HL-60 (cell line): ENCODE data around the gene GAD2.

Source experiments
- DNase-seq, 2 experiments: peaks; one replicate each; pipeline ENCODE4 v3.0.0-alpha.2; 2010 to 2020; ENCODE audit warnings: low read depth in 1 of 2, low spot score in 1 of 2
- H3K27ac ChIP-seq: fragments of 250-450 bp; sonication (Bioruptor Pico); replicated peaks from 2 replicates; pipeline ENCODE4 v1.5.1; 2020; ENCODE audit warnings: mild to moderate bottlenecking, moderate library complexity
- H3K27me3 ChIP-seq: fragments of 250-450 bp; sonication (Bioruptor Pico); 2 replicates; pipeline ENCODE4 v1.5.1; 2021; ENCODE audit warnings: mild to moderate bottlenecking, moderate library complexity; ENCODE audit not compliant: insufficient read depth, poor library complexity, severe bottlenecking
- H3K4me3 ChIP-seq: replicated peaks from 2 replicates; pipeline ENCODE4 v1.5.1; 2011; ENCODE audit warnings: mild to moderate bottlenecking, control low read depth, low read length; ENCODE audit not compliant: insufficient read depth
- CTCF ChIP-seq: IDR thresholded peaks from one replicate; pipeline ENCODE4 v1.5.1; 2011; ENCODE audit warnings: low read length, control low read depth, inconsistent platforms; ENCODE audit not compliant: insufficient read depth
- GABPA ChIP-seq: IDR thresholded peaks from 2 replicates; pipeline ENCODE4 v1.6.1; 2012; ENCODE audit warnings: low read depth
- POLR2AphosphoS5 ChIP-seq: IDR thresholded peaks from 2 replicates; pipeline ENCODE4 v1.6.1; 2012; ENCODE audit warnings: low read depth
- REST ChIP-seq: IDR thresholded peaks from 2 replicates; pipeline ENCODE4 v1.6.1; 2012; ENCODE audit warnings: low read depth; ENCODE audit not compliant: insufficient replicate concordance
- SPI1 ChIP-seq: IDR thresholded peaks from 2 replicates; pipeline ENCODE4 v1.6.1; 2012; ENCODE audit warnings: low read depth, mild to moderate bottlenecking, borderline replicate concordance

GAD2 gene

GRCh38 chr10:26303366-26303765 lies 86.8 kb downstream of the GAD2 start:
- no peaks in the 10 kb centered on the region for H3K27me3 ChIP-seq
- DNase-seq: no peak
- H3K4me3 ChIP-seq: no peak overlapping the region
- TF ChIP-seq POLR2AphosphoS5: no peak
- no peak for TF ChIP-seq CTCF
- no peak for TF ChIP-seq GABPA
- no peak overlapping the region for H3K27ac ChIP-seq

- no peak overlapping the region for H3K4me3 ChIP-seq
Observed at GRCh38 chr10:26310361-26310760, 93.8 kb downstream of the GAD2 start.

GRCh38 chr10:26311383-26311940 lies 94.9 kb downstream of the GAD2 start:
- DNase-seq: no peak

More at GRCh38 chr10:26310361-26310760, 93.8 kb downstream of the GAD2 start:
- DNase-seq: no peak
- H3K27ac ChIP-seq: no peak overlapping the region
- no peak for TF ChIP-seq POLR2AphosphoS5
- TF ChIP-seq GABPA: no peak
- no peak for TF ChIP-seq REST
- TF ChIP-seq SPI1: no peak
- no peak for TF ChIP-seq CTCF
- H3K27me3 ChIP-seq: no peaks in the 10 kb centered on the region

More at GRCh38 chr10:26311383-26311940, 94.9 kb downstream of the GAD2 start:
- Histone ChIP-seq H3K27ac (no peak overlapping the region), H3K27me3 (no peaks in the 10 kb centered on the region), H3K4me3 (no peak overlapping the region)
- TF ChIP-seq REST: no peak
- no peak for TF ChIP-seq CTCF
- TF ChIP-seq GABPA: no peak
- TF ChIP-seq POLR2AphosphoS5: no peak
- TF ChIP-seq SPI1: no peak
